HG03025 (cell line): Measurements from ENCODE around the gene TAOK2.
"Not testable (repeated sequence)": the region's sequence is repeated elsewhere in the genome, so short reads cannot be mapped to it uniquely, and the experiment has no call there.

Source experiments
- ATAC-seq: cut with Tn5 transposase; IDR thresholded peaks from one replicate; pipeline ENCODE4 v1.9.1; 2021; ENCODE audit warnings: mild to moderate bottlenecking, moderate library complexity; ENCODE audit not compliant: unreplicated experiment, low FRiP score

Gene TAOK2

DNA sequence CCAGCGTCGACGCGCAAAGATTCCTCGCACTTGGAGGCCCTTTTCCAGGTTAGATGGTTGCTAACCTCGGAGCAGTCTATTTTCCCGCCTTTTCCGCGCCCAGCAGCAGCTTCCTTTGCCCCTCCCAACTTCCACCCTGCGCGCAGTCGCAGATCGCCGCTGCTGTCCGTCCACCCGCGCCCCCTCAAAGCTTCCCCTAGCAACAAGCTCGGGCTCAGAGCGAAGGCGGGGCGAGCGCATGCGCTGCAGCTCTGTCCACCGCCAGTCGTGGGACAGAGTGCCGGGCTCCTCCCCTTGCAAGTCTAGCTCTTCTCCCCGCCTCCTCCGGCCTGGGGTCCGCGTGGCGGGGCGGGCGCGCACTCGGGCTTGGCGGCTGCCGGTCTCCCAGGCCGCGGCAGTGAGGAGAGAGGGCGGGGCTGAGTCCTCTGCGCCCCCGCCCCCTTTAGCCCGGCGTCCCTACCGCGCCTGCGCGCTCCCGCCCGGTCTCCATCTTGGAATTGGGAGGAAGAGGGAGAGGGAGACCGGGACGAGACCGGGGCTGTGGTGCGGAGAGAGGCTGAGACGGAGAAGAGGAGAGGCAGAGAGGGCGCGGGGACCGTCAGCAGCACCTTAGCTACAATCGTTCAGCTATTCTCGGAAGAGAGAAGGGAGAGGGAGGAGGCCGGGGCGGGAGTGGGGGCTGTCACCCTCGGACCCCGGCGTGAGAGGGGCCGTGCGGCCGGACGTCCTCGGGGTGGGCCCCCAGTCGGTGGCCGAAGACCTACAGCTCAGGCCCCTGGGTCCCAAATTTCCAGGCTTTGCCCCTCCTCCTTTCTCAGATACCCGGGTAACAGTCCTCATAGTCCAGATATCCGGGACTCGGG lies at the start of gene TAOK2:
Gene TAOK2 (plus strand): TSS at position 485 of the 863 bp plus-strand sequence. CDS start 3,905 bp downstream, outside the sequence.
- ATAC-seq = peak; percentile 83

DNA sequence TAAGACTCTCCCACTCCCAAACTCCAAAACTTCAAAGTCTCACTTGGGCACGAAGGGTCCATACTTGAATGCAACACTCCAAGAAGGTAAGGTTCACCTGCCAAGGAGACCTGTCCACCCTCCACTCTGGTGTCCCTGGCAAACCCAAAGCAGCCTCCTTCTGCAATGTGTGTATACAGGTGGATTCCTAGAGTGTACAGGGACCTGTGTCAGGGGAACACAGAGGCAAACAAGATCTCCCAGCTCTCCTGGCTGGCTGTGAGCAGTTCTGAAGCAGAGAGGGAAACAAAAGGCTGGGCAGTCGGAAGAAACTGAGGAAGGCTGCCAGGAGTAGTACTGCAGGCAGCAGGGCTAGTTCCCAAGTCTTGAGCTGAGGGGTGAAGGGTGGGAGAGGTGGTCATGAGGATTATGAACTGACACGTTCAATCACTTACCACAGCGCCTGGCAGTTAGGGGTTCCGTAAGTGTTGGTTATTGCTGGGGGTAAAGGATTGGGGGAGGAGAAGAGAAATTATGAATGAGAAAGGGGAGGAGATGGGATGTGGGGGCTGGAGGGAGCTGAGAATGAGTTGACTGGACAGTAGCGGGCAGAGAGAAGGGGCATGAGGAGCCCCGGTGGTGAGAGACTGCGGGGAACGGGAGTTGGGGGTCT lies 48.4 kb upstream of the TAOK2 start:
- no peak for ATAC-seq

DNA sequence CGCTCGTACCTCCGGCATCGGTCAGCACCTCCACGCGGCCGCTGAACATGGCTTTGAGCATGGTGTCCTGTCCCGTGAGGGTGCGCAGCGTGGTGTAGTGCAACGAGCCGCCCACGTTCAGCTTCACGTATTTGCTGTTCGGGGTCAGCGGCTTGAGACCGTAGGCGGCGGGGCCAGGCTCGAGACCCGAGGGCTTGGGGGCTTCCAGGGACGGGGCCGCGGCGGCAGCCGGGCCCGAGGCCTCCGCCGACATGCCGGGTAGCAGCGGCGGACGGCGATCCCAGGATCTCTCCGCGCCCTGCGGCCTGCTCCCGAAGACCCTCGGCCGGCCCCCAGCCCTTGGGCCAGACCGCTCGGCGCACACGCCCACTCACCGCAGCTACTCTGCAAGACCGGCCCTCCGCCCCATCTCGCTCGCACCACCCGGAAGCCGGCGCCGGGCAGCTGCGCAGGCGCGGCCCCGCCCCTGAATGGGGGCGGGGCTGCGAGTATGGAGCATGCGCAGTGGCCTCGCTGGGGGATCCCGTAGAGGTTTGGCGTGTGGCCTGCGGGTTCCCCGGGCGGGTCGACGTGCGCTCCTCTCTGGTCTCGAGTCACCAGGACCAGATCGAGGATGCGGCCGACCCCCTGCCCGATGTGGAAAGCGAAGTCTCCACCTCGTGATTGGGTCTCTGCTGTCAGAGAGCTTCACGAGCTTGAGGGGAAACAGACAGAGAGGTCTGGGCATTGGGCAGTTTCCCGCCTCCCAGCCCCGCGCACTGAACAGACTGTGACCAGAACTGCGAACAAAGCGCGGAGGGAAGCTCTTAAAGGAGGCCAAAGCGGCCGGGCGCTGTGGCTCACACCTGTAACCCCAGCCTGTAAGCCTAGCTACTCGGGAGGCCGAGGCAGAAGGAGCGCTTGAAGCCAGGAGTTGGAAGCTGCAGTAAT lies 47.6 kb upstream of the TAOK2 start, which contains the start of gene KCTD13:
Gene KCTD13 (minus strand): TSS at position 446 of the 930 bp plus-strand sequence. CDS start 193 bp downstream, at position 253.
- peak; percentile 74 for ATAC-seq

DNA sequence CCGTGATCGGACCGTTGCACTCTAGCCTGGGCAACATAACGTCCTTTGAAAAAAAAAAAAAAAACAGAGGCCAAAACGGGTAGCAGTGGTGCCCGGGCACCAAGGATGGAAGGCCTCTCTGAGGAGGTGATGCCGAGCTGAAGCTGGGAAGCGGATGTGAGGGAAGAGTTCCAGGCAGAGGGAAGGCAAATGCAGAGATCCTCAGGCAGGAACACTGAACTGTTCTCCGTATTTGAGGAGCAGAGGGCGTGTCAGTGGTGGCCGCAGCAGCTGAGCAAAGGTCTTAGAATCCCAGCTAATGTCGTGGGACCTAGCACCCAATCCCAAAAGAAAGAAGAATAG lies 47.0 kb upstream of the TAOK2 start:
- ATAC-seq = no peak

DNA sequence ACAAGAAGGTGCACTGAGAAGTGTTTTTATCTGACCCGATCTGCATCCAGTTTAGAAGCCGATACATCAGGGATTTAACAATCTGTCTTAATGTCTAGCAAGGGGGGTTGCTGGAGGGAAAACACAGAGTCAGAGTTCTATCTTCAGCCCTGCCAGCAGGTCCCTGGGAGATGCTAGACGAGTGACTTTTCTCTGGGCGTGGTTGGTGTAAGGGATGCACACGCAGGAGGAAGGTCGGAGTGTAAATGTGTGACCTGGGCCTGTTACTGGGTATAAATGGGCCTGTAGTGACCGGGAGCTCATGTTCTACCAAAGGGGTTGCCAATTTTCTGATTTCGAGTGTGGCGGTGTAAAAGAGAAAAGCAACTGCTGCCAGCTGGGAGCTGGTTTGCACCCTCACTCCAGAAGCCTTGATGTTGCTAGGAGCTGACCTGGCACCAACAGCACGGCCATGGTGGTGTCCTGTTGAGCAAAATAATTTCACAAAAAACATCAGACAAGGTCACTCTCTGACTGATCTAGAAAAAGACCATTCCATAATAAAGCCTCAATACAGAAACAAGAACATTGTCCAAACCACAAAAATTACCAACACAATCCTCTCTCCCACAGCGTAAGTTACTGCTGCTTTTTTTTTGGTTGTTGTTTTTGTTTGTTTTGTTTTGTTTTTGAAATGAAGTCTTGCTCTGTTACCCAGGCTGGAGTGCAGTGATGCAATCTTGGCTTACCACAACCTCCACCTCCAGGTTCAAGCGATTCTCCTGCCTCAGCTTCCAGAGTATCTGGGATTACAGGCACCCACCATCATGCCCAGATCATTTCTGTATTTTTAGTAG lies 46.4 kb upstream of the TAOK2 start:
- no peak for ATAC-seq

DNA sequence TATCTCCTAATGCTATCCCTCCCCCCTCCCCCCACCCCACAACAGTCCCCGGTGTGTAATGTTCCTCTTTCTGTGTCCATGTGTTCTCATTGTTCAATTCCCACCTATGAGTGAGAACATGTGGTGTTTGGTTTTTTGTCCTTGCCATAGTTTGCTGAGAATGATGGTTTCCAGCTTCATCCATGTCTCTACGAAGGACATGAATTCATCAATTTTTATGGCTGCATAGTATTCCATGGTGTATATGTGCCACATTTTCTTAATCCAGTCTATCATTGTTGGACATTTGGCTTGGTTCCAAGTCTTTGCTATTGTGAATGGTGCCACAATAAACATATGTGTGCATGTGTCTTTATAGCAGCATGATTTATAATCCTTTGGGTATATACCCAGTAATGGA lies 41.9 kb upstream of the TAOK2 start:
- ATAC-seq = not testable (repeated sequence)

DNA sequence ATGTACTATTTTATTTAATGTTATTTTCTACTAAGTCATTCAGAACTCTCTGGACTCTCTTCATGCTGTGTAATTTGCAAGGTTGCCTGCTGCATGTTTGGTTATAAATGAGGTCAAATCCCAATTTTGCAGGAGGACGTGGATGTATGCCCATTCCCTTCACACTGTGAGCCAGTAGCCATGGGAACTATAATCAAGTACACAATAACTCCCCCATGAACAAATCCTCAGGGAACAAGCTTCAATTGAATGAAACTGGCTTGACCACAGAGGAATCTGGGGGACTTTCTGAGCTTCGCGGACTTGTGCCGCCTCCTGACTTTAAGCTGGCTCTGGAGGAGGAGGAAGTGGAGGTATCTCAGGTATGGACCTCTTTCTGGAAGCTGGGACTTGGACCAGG lies 33.0 kb upstream of the TAOK2 start:
- ATAC-seq = no peak

DNA sequence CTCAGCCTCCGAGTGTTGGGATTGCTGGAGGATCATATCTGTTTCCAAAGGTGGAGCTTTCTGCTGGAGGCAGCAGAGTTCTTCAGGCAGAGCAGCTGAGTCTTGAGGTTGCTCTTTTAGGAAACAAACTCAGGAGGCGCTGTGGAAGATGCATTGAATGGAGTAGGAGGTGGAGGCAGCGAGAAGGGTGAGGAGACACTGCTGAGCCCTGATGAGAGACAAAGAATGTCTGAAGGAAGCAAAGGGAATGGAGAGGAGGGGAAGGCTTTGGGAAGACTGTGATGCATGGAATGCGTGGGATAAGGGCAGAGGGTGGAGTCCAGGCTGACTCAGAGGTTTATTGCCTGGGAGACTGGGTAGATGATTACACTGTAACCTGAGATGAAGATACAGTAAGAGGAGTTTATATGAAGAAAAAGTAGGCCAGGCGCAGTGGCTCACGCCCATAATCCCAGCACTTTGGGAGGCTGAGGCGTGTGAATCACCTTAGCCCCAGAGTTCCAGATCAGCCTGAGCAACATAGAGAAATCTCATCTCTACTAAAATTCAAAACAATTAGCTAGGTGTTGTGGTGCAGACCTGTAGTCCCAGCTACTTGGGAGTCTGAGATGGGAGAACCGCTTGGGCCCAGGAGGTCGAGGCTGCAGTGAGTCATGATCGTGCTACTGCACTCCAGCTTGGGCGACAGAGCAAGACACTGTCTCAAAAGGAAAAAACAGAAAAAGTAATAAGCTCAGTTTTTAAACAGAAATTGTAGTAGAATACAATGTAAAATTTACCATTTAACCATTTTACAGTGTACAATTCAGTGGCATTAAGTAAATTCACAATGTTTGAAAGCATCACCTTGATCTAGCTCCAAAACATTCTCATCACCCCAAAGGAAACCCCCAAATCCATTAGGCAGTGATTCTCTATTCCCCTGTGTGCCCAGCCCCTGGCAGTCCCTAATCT lies 29.5 kb upstream of the TAOK2 start:
- no peak for ATAC-seq

DNA sequence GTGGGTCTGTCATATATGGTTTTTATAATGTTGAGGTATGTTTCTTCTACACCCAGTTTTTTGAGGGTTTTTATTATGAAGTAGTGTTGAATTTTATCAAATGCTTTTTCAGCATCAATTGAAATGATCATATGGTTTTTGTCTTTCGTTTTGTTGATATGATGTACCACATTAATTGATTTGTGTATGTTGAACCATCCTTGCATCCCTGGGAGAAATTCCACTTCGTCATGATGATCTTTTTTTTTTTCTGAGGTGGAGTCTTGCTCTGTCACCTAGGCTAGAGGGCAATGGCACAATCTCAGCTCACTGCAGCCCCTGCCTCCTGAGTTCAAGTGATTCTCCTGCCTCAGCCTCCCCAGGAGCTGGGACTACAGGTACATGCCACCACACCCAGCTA lies 25.8 kb upstream of the TAOK2 start:
- ATAC-seq = no peak

DNA sequence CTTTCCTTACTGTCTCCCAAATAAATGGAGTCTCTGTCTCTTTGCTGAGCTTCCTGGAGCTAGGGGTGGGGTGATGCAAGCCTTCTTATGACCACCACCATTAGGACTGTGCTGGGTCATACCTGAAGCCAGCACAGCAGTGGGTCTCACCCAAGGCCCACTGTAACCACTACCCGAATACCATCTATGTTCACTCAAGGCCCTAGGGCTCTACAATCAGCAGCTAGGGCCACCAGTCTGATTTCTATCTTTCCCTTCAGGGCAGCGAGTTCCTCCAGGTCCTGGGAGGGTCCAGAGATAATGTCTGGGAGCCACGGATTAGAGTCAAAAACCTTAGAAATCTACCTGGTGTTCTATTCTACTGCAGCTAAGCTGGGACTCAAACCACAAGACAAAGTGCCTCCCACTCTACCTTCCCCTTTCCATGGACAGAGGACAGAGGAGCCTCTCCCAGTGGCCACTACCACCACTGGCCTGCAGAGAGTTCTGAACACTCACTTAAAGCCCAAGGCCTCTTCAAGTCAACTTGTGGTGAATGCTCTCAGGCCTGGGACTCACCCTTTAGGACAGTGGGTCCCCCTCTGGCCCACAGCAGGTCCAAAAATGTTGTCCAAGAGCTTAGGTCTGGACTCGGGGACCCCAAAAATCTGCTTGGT lies 22.7 kb upstream of the TAOK2 start:
- no peak for ATAC-seq

DNA sequence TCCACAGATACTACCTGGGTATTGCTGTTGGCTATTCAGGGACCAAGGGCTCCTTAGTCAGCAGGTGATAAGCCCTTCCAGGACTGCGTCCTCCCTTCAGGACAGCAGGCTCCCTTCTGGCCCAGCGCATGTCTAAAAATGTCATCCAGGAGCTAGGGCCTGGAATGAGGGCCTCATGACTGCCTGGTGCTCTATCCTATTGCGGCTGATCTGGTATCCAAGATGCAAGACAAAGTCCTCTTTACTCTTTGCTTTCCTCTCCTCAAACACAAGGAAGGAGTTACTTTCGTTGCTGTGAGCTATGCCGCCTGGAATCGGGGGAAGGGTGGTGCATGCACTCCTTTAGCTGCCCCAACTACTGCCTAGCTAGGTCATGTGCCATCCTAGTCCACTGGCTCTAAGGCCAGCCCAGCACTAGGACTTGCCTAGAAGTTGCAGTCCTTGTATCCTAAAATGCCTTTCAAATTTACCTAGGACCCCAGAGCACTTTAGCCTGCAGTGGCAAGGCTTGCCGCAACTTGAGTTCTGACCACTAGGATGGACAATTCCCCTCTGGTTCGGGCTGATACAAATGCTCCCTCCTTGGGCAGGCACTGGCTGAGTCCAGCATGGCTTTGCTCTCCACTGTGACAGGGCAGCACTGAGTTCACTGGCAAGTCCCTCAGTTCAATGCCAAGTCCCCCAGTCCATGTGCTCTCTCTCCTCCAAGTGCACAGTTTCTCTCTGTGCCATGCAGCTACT lies 21.9 kb upstream of the TAOK2 start:
- ATAC-seq = no peak

DNA sequence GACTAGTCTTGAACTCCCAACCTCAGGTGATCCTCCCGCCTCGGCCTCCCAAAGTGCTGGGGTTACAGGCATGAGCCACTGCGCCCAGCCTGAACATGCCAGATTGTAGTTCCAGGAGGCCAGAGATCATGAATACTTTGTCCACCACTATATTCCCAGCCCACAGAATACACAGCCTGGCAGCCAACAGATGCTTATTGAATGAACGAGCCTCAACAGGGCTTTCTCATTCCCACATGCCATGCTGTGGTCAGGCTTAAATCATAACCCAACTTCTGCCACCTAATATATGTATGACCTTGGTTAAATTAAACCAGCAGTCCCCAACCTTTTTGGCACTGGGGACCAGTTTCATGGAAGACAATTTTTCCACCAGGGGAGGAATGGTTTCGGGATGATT lies 14.9 kb upstream of the TAOK2 start:
- no peak for ATAC-seq

DNA sequence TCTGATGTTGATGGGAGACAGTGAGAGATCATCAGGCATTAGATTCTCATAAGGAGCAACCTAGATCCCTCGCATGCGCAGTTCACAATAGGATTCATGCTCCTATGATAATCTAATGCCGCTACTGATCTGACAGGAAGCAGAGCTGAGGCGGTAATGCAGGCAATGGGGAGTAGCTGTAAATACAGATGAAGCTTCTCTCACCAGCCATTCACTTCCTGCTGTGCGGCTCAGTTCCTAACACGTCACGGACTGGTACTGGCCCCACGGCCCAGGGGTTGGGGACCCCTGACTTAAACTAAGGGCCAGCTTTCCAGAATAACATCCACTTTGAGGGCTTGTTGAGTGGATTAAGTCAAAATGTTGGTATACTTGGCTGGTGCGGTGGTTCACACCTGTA lies 14.4 kb upstream of the TAOK2 start:
- no peak for ATAC-seq

DNA sequence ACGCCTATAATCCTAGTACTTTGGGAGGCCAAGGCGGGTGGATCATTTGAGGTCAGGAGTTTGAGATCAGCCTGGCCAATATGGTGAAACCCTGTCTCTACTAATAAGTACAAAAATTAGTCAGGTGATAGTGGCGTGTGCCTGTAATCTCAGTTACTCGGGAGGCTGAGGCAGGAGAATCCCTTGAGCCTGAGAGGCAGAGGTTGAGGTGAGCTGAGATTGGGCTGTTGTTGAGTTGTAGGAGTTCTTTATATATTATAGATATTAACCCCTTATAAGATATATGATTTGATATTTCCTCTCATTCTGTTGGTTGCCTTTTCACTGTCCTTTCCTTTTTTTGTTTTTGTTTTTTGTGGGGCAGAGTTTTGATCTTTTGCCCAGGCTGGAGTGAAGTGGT lies 13.8 kb upstream of the TAOK2 start:
- not testable (repeated sequence) for ATAC-seq

DNA sequence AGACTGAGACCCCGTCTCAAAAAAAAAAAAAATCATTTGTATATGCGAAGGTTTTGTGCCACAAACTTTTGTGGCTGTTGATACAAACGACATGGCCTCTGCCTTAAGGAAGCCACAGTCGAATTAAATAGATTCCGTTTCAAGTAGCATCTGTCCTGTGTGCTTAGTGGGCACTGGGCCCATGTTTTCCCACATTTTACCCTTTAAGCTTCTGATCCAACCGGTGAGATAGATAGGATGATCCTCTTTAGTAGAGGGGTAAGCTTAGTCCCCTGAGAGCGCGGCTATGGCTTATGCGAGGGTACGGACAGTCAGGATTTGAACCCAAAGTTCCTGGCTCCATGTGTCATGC lies 12.6 kb upstream of the TAOK2 start:
- ATAC-seq = no peak

DNA sequence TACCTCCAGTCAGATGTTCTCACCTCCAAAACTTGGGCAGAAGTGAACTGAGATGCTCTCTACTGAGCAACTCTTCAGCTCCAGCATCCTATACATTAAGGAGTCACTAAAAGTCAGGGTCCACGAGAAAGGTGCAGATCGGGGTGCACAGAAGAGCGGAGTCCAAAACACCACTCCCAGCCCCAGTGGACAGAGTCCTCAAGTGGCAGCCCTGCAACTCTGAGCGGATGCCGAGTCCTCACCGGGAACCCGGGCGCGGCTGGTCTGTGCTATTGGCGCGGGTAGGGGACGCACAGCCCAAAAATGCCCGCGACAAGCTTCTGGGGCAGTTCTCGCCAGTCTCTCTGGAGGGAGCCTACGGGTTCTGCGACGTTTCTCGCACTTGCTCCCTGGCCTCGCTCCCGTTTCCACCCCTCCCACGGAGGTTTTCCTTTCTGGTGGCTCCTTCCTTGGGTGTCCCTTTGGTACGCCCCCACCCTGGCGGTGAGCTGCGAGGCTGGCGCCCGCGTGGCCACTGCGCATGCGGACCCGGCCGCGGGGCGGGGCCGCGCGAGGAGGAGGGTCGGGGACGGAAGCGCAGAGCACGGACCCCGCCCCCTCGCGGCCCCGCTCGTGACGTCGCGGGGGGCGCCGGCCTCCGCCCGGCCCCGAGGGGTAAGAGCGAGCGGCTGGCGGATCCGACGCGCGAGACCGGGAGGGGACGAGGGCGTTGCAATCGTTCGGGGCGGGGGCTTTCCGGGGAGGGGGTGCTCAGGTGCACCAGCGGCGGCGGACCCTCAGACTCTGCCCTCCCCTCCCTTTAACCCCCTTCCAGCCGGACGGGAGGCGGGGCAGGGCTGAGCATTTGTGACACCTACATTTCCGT lies 12.0 kb upstream of the TAOK2 start, which contains the start of gene TMEM219:
Gene TMEM219 (plus strand): TSS at position 601 of the 865 bp plus-strand sequence. CDS start 1,065 bp downstream, outside the sequence.
- ATAC-seq = peak; percentile 76
